A549 treated with CORT108297 at 1 μM for 4 hours (cell line): ENCODE measurements around the gene NKAIN4. TPM values are rescaled to one million over a fixed set of nuclear protein-coding genes. Genes with fewer than 3 reads are reported as not detected.

Experiments used
- total RNA-seq: library from RNA; stranded (reverse); fragments of 200-300 nt; extraction: Qiagen RNA extraction; gene quantifications from 5 replicates; pipeline ENCODE4 v1.2.3, GENCODE V29; 2022

NKAIN4 gene
- total RNA-seq, result 5.4 to 9.4 TPM (median 6.4 TPM) in 5 replicates

DNA sequence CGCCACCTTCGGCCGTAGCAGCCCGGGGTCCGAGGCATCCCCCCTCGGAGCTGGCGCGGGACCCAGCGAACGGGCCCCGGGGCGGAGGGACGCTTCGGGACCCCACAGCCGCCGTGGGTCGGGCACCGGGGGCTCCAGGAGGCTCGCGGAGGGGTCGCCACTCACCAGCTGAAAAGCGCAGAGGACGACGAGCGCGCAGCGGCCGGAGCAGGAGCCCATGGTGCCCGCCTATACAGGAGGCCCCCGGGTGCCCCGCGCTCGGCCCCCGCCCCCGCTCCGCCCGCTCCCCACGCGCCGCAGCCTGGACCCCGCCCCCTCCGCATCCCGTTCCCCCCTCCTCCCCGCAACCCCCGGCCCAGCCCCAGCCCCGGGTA, at the start of gene NKAIN4:
TSS of gene NKAIN4 (minus strand) at position 232 of the 374 bp plus-strand sequence. CDS start at position 219, 13 bp downstream.

DNA sequence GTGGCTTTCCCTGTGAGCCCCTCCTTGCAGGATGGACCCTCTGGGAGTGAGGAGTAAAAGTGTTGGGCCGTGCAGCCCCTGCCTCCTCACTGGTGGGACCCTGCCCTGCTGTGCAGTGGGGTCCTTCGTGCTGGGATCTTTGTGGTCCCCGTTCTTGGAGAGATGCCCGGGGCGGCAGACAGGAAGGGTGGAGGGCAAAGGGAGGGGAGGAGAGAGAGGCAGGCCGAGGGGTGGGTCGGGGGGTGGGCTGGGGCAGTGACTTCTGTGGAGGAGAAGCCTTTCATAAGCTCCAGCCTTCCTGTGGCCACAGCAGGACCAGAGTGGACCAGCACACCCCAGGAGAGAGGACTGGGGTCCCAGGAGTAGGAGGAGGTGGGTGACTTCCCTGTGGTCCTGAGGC, 38.6 kb upstream of the NKAIN4 start, which contains the start of gene COL20A1:
TSS of gene COL20A1 (plus strand) at position 283 of the 400 bp plus-strand sequence. CDS start 1,922 bp downstream, outside the sequence.

DNA sequence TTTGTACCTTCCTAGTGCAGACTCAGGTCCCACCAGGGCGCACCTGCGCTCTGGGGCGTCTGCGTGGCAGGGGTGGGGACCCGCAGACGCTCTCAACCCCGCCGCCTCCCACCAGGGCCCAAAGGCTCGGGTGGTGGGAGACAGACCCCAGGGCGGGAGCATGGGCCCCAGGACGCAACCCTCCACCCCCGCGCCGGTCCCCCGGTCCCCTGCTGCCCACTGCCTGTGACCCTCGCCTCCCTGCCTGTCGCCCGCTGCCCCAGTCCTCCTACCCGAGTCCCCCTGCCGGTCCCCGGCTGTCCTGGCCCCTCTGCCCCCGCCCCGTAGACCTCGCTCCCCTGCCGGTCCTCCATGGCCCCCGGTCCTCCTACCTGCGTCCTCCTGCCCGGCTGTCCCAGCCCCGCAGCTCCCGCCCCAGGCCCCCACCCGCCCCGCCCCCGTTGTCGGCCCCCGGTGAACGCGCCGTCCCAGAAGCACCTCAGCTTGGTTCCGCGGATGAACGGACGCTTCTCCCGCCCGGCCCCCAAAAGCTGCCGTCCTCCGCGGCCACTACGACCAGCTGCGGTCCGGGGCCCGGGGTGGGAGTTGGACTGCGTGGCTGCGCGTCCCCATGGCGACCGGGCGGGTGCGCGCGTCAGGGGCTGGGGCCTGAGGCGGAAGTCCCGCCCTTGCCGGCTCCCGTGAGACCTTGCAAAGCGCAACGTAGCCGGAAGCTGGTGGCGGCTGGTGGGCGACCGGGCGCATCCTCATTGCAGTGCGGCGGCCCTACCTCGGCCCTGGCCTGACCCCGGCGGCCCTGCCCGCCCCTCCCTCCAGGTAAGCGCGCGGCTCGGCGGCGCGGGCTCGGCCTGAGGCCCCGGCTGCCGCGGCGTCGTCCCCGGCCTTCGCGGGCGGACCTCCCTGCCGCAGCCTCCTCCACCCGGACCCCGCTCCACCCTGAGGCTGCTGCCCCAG, 18.1 kb upstream of the NKAIN4 start, which contains the start of gene ARFGAP1:
TSS of gene ARFGAP1 (plus strand) at position 709 of the 954 bp plus-strand sequence. CDS start 2,768 bp downstream, outside the sequence.

DNA sequence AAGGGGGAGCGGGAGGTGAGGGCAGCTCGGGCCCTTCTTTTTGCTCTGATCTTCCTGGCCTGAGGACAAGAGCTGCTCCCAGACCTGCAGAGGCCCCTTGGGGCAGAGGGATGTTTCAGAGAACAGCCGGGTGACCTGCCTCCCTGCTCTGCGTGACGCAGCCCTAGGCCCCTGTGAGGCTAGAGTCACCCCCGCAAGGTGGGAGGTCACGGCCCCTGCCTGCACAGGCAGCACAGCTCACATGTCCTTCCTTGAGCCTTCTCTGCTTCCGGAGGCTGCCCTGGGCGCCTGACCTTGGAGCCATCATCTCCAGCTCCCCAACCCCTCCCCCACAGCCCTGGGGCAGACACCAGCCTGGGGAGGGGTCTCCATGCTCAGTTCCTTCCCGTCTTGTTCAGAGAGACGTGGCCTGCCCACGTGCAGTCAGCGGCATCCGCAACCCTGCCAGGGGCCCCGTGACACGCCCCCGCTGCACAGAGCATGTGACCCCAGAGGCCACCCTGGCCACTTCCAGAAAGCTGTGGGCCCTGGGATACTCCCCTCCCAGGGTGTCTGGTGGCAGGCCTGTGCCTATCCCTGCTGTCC, 18.8 kb downstream of the NKAIN4 start, which contains the start of gene BIRC7:
TSS of gene BIRC7 (plus strand) at position 507 of the 585 bp plus-strand sequence. CDS start 192 bp downstream, outside the sequence.

DNA sequence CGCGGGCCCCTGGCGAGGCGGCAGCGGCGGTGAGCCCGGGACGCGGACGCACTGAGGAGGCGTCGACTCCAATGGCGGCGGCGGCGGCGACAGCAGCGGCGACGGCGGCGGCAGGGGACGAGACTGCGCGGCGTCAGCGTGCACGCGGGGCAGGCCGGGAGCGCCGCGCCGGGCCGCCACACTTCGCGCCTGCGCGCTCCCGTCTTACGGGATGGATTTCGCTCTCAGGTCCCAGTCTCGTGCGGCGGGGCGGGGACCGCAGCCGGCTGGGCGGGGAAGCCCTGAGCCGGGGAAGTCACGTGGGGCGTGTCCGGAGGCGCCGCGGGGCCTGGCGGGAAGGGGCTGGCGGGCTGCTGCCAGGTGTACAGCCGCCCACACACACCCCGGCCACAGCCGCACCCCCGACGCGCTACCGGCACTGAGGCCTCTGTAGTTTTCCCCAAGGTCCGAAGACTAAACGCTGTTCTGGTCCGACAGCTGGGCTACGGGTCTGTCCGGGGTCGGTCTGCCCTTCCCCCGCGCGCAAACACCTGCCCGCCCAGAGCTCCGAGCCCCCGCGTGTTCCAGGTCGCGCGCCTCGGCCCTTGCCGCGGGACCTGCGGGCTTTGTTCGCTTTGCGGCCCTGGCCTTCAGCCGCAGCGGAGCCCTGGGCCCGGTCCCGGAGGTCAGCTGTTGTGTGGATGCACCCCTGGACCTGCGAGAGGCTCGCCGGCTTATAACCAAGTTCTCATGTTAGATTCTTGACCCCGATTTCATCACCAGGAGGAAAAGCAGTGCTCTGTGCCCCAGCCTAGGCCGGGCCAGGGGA, 38.0 kb downstream of the NKAIN4 start, which contains the start of gene YTHDF1:
TSS of gene YTHDF1 (minus strand) at position 91 of the 808 bp plus-strand sequence. CDS start 239 bp downstream, outside the sequence.

Other genes with a start within 250 kb of the NKAIN4 start
- gene BHLHE23, start 247.5 kb downstream of the NKAIN4 start, total RNA-seq, result not detected in 5 replicates
- 47.9 to 55.7 TPM (median 53.4 TPM) in 5 replicates for gene YTHDF1, start 38.3 kb downstream of the NKAIN4 start, total RNA-seq
- gene BIRC7, start 18.6 kb downstream of the NKAIN4 start, total RNA-seq, result 2.0 to 4.7 TPM (median 3.2 TPM) in 5 replicates
- 55.7 to 101 TPM (median 92.1 TPM) in 5 replicates for gene ARFGAP1, start 18.4 kb upstream of the NKAIN4 start, total RNA-seq
- 0.57 to 1.6 TPM (median 1.1 TPM) in 5 replicates for gene COL20A1, start 38.7 kb upstream of the NKAIN4 start, total RNA-seq
- 0.09 to 0.84 TPM (median 0.33 TPM) in 5 replicates for gene CHRNA4, start 106.9 kb upstream of the NKAIN4 start, total RNA-seq
- 0.40 to 0.89 TPM (median 0.81 TPM) in 5 replicates for gene KCNQ2, start 218.2 kb upstream of the NKAIN4 start, total RNA-seq
- gene EEF1A2, start 244.6 kb upstream of the NKAIN4 start, total RNA-seq, result 141 to 180 TPM (median 158 TPM) in 5 replicates